Measurements from ENCODE around the gene SALL4. TPM values are rescaled to one million over a fixed set of nuclear protein-coding genes. Genes with fewer than 3 reads are reported as not detected.

Gene SALL4
- total and polyA plus RNA-seq, 2 of the 8 experiments (the other 6 are each of a cell fraction or from before 2014, with no cell fraction given) = 108 to 235 TPM

GRCh38 chr20:51811042-51811355, 8.7 kb upstream of the SALL4 start:
- H4K5ac ChIP-seq (ENCODE audit: insufficient read length, low read depth, low read length) = no peak overlapping the region
- ChIA-PET CTCF (ENCODE audit: partially characterized antibody) (interaction anchor here (2.8 kb wide), 1 partner anchor 250 kb away, joined by 7 read pairs; no protein-coding TSS in a partner anchor), POLR2A (ENCODE audit: partially characterized antibody) (interaction anchor here (0.8 to 2.3 kb wide), 4 partner anchors 9 to 167 kb away, joined by 3 to 6 read pairs (median 3); partner anchors contain the start of gene SALL4)
- H2BK5ac ChIP-seq (ENCODE audit: low read depth, low read length) = no peak overlapping the region
- no peak overlapping the region for H4K91ac ChIP-seq (replicated peaks; ENCODE audit: insufficient read length, low read length)
- no peaks in the 10 kb centered on the region for H4K20me1 ChIP-seq (replicated peaks in 1 of 2; ENCODE audit: control insufficient read depth in 1 of 2, insufficient read depth in 2 of 2, low read length in 2 of 2)
- H2BK12ac ChIP-seq (ENCODE audit: low read depth, low read length) = no peak overlapping the region
- no peak overlapping the region for H2BK20ac ChIP-seq (ENCODE audit: low read length)
- H3K79me1 ChIP-seq (ENCODE audit: low read depth, low read length) = no peaks in the 10 kb centered on the region
- no peak overlapping the region; a peak in 1 of 4 replicates for H3K4me2 ChIP-seq (ENCODE audit: insufficient read depth in 1 of 2, low read depth in 2 of 2, low read length in 2 of 2)
- no peak overlapping the region for H4K8ac ChIP-seq (ENCODE audit: extremely low read depth, insufficient read depth, low read length)
- H3K4me3 ChIP-seq (ENCODE audit: extremely low read depth in 1 of 4, insufficient read depth in 2 of 4, low read depth in 3 of 4, low read length in 4 of 4) = no peak overlapping the region
- H2BK15ac ChIP-seq (ENCODE audit: low read length) = no peak overlapping the region
- FAIRE-seq = no peak
- DNase-seq (ENCODE audit: low read depth in 1 of 2, low spot score in 2 of 2) = no peak
- H3K4me1 ChIP-seq (replicated peaks in 1 of 4; ENCODE audit: control insufficient read depth in 3 of 4, insufficient read depth in 4 of 4, low read length in 3 of 4) = peaks cover 4 to 6% (median 5%) of the 10 kb centered on the region in 4 experiments; a peak in 6 of 7 replicates
- no peaks in the 10 kb centered on the region for H3K36me3 ChIP-seq (ENCODE audit: control insufficient read depth in 2 of 4, insufficient read depth in 4 of 4, low read length in 3 of 4)
- H3K27me3 ChIP-seq (replicated peaks in 1 of 4; ENCODE audit: control insufficient read depth in 3 of 4, extremely low read depth in 1 of 4, insufficient read depth in 3 of 4, low read length in 3 of 4) = no peaks in the 10 kb centered on the region
- TF ChIP-seq CEBPB (IDR thresholded peaks at IDR 0.05; ENCODE audit: low read depth, low read length) (peak; percentile 81), POLR2A (IDR thresholded peaks at IDR 0.05; ENCODE audit: control extremely low read depth in 1 of 2, low read depth in 2 of 2, low read length in 2 of 2) (no peak)
- no peak overlapping the region for H3K27ac ChIP-seq (ENCODE audit: low read depth, low read length)
- no peak overlapping the region for H2AK5ac ChIP-seq (ENCODE audit: low read depth, low read length)
- no peaks in the 10 kb centered on the region for H3K23me2 ChIP-seq (ENCODE audit: low read depth, low read length)
- H3K9ac ChIP-seq (replicated peaks in 1 of 4; ENCODE audit: extremely low read depth in 1 of 4, low read depth in 3 of 4, low read length in 3 of 4) = no peak overlapping the region
- no peak overlapping the region for H3K4ac ChIP-seq (replicated peaks; ENCODE audit: insufficient read length, low read depth, low read length)
- H3K18ac ChIP-seq (ENCODE audit: extremely low read depth, low read length) = no peak overlapping the region
- H3K23ac ChIP-seq (ENCODE audit: insufficient read length) = no peak overlapping the region
- no peak overlapping the region for H3K56ac ChIP-seq (replicated peaks; ENCODE audit: insufficient read length, low read depth, low read length)
- WGBS, 2 experiments (ENCODE audit: extremely low coverage in 1 of 2, insufficient coverage in 1 of 2, insufficient read length in 1 of 2, insufficient replicate concordance in 2 of 2, low coverage in 1 of 2, low lambda C conversion rate in 2 of 2, missing lambda C conversion rate in 1 of 2) = 81% methylated on average over 3 of the region's 3 CpGs; no CpG with 5 or more reads in 1 of the 2 experiments
- no peak overlapping the region for H2AFZ ChIP-seq (ENCODE audit: low read length)
- H3K9me3 ChIP-seq (ENCODE audit: insufficient read depth in 2 of 2, low read depth in 1 of 2, low read length in 1 of 2) = no peaks in the 10 kb centered on the region
- no peaks in the 10 kb centered on the region for H3K79me2 ChIP-seq (ENCODE audit: control insufficient read depth in 1 of 2, insufficient read depth in 2 of 2, low read length in 2 of 2)
- no peak overlapping the region for H3K14ac ChIP-seq (ENCODE audit: insufficient read length)
- H2BK120ac ChIP-seq (replicated peaks; ENCODE audit: low read depth, low read length) = peak overlapping the region; percentile 61
